GM20000 (cell line): ENCODE results near the gene ANXA6.

Source experiments
- DNase-seq: peaks from one replicate; pipeline ENCODE4 v3.0.0; 2012; ENCODE audit warnings: low spot score
- TF ChIP-seq, protein P1 (sequence below): IDR thresholded peaks from 2 replicates; pipeline ENCODE4 v1.5.1; 2012; ENCODE audit warnings: mild to moderate bottlenecking, control low read depth; ENCODE audit errors: extremely low read depth, missing control alignments

ANXA6 gene

DNA sequence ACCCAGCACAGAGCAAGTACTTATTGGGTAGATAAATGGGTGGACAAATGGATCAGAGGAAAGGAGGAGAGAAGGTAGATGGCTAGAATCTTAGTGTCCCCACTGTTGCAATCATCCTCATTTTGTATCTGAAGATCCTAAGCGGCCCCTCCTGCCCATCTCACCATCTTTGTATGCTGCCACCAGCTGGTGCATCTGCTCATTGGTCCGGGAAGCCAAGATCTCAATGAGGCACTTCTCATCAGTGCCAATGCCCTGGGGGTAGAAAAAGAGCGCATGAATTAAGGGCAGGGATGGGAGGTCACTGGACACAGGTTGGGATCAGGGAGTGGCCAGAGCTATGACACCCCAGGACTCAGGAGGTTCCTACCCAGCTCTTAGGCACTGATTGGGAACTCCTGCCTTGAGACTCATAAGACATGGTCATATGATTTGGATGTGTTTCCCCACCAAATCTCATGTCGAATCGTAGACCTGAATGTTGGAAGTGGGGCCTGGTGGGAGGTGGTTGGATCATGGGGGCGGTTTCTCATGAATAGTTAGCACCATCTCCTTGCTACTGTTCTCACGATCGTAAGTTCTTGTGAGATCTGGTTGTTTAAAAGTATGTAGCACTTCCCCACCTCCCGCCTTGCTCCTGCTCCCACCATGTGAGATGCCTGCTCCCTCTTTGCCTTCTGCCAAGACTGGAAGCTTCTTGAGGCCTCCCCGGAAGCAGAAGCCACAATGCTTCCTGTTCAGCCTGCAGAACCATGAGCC is 20.3 kb downstream of the ANXA6 start:
- TF ChIP-seq, protein P1, sequence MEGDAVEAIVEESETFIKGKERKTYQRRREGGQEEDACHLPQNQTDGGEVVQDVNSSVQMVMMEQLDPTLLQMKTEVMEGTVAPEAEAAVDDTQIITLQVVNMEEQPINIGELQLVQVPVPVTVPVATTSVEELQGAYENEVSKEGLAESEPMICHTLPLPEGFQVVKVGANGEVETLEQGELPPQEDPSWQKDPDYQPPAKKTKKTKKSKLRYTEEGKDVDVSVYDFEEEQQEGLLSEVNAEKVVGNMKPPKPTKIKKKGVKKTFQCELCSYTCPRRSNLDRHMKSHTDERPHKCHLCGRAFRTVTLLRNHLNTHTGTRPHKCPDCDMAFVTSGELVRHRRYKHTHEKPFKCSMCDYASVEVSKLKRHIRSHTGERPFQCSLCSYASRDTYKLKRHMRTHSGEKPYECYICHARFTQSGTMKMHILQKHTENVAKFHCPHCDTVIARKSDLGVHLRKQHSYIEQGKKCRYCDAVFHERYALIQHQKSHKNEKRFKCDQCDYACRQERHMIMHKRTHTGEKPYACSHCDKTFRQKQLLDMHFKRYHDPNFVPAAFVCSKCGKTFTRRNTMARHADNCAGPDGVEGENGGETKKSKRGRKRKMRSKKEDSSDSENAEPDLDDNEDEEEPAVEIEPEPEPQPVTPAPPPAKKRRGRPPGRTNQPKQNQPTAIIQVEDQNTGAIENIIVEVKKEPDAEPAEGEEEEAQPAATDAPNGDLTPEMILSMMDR: no peak
- no peak for DNase-seq

DNA sequence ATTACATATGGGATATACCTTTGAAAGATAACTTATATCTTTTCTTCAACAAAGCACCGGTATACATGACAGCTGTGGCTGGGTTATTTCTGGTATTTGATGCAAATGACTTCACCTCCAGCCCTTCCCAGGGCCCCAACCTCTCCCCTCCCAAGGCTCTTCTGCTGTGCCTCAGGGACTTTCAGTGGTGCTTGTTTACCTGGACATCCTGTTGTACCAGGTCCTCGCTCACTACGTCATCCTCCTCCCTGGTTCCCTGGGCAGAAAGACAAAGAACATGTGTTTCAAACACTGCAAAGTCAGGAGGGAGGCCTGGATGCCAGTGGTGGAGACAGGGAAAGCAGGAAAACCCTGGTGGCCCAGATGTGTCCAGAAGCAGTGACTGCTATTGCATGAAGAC is 23.4 kb downstream of the ANXA6 start:
- no peak for DNase-seq
- TF ChIP-seq, protein P1: no peak

DNA sequence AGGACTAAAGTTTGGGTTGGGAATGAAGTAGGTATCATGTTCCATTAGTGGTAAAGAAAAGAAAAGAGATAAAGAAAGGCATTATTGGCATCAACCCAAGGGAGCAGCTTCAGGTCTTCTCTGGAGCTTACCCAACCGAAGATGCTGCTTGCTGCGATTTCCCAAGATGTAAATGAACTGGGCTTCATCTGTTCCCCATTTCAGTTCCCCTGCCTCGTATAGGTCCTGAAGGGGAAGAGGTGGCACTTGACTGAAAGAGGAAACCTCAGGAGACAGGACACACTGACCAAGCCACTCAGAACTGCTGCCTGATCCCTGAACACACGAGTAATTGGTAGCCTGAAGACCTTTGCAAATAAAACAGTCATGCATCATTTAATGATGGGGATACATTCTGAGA is 24.6 kb downstream of the ANXA6 start:
- no peak for DNase-seq
- TF ChIP-seq, protein P1: no peak

DNA sequence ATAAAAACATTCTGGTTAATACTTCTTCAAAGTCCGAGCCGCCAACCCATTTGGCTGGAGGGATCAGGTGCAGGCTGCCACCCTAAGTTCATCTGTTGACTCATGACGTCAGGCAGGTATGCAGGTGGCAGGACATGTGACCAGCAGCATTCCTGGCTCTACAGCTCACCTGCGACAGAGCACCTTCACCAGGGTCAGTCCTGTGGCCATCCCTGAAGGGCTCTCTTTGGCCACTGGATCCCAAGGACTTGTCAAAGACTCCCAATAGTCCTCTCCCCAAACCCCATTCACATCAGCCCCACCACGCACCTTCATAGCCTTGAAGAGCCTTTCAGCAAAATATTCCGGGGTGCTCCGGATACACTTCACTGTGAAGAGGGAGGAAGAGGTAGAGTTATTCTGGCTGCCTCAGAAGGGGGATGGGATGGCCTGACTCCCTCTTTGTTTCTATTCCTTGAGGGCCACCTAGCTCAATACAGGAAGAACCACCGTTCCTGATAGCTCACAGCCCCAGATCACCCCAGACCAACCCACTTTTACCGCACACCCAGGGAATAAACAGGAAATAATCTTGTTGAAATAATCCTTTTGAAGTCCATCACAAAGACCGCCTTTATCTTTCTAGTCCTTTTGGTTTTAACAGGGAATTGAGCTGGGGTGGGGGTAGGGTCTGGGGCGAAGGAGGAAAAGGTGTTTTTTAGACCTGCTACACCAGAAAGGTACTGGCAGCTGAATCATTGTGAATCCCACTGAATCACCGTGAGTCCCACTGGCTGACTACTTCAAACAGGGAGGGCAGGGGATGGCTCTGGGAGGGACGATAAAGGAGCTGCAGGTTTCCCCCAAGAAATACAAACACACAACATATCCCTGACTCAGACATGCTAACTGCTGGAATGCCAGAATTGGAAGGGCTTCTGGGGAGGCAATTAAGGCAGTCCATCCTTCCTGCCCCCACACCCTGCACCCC is 26.4 kb downstream of the ANXA6 start:
- DNase-seq: no peak
- TF ChIP-seq, protein P1: no peak

DNA sequence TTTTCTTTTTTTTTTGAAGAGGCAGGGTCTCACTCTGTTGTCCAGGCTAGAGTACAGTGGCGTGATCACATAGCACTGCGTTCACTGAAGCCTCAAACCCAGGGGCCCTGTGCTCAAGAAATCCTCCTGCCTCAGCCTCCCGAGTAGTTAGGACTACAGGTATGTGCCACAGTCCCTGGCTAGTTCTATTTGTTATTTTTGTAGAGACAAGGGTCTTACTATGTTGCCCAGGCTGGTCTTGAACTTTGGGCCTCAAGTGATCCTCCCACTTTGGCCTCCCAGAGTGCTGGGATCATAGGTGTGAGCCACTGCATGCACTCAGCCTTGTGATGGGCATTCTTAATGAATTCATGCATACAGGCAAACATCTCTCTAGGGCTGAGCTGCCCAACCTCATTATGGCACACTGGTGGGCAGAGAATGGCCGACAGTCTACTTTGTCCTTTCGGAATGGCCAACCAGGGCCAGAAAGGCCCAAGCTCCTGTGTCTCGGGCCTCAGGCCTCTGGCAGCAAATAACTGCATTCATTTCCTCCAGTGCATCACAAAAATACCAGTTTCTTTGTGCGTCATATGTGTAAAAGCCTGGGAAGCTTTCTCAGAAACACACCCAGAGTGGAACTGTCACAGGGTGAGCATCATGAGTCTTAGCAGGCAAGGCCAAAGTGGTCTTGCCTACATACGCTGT is 27.2 kb downstream of the ANXA6 start:
- TF ChIP-seq, protein P1: no peak
- DNase-seq: no peak

DNA sequence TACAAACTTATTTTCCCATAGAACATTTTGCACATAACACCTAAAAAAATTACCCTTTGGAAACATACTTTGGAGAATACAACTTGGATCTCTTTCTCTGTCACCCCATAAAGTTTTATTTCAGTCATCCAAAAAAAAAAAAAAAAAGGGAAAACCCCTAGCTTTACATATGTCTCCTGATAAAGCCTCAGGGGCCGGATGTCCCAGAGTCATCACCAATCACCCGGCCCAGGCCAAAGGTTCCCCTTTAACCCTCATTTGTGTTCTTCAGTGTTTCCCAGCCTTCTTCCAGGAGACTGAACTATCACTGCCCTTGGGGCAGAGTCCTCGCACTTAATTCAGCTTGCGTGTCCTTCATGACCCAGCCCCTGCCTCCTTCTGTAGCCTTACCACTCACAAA is 28.8 kb downstream of the ANXA6 start:
- DNase-seq: peak; percentile 57
- TF ChIP-seq, protein P1: no peak
